T-helper 22 cell (primary cell): ENCODE results near the gene ME3.
"Not testable (repeated sequence)": the region's sequence is repeated elsewhere in the genome, so short reads cannot be mapped to it uniquely, and the experiment has no call there.

Source experiments
- DNase-seq: peaks from one replicate; pipeline ENCODE4 v3.0.0-alpha.2; 2020; ENCODE audit warnings: low read depth

ME3 gene

GRCh38 chr11:86587264-86588193 is 84.9 kb downstream of the ME3 start:
- no peak for DNase-seq

- no peak for DNase-seq
These were observed 86.1 kb downstream of the ME3 start for GRCh38 chr11:86586307-86586706.

DNA sequence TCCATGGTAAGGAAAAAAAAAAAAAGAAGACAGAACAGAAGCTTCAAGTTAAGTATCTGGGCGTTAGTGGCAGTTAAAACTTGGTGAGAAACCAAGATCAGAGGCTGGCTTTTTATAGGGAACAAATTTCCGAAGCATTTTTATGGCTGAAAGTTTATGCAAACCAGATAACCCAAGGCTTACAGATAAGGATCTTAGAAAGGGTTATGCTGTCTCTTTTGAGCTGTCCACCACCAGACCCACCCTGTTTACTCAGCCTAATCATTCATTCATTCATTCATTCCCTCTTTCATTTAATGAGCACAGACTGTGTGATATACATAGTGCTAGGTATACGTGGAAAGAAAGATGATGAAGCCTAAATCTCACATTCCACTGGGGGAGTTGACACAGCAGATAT is 89.5 kb downstream of the ME3 start:
- DNase-seq: no peak

GRCh38 chr11:86580535-86580934 is 91.9 kb downstream of the ME3 start:
- no peak for DNase-seq

- no peak for DNase-seq
These were observed 93.0 kb downstream of the ME3 start for GRCh38 chr11:86579406-86579731.

DNA sequence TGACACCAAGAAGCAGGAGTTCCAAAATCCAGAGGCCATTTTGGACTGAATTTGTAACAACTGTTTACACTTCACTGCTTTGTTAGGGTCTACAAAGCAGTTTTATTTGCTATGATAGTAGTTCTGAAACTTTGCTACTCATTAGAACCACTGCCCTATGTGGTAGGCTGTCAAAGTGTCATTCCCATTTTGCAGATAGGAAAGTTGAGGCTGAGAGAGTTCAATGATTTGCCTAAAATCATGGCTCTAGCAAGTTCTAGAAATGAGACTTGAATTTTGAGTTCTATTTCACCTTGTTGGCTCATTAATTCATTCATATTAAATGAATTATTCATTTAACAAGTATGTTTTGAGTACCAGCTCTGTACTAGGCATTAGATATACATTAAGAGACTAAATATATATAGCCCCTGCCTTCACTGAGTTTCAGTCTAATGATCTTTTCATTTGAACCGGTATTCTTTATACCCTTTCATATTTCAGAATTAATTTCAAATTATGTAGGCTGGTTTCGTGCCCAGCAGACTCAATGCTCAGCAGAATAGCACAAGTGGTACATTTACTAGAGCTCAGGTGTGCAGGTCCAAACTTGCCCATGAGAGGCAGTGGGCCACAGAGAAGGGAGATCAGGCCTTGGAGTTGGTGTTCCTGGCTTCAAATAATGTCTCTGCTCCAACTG is 93.5 kb downstream of the ME3 start:
- no peak for DNase-seq

GRCh38 chr11:86577644-86578636 is 94.5 kb downstream of the ME3 start:
- no peak for DNase-seq

- DNase-seq: no peak
These were observed 95.3 kb downstream of the ME3 start for GRCh38 chr11:86576946-86577624.

DNA sequence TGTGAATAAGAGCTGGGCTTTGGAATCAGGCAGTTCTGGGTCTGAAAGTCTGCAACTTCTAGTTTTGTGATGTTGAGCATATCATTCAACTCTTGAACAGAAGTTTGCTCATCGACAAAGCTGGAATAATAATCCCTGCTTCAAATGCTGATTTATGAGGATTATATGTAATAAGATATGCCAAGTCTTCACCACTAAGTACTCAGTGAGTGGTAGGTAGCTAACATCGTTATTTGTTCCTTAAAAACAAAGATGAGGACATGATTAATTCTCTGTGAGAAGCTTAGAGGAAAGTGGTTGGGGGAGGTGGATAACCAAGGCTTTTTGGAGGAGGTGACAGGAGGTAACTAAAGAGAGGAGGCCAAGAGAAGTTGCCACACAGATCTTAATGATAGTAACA is 96.5 kb downstream of the ME3 start:
- no peak for DNase-seq

DNA sequence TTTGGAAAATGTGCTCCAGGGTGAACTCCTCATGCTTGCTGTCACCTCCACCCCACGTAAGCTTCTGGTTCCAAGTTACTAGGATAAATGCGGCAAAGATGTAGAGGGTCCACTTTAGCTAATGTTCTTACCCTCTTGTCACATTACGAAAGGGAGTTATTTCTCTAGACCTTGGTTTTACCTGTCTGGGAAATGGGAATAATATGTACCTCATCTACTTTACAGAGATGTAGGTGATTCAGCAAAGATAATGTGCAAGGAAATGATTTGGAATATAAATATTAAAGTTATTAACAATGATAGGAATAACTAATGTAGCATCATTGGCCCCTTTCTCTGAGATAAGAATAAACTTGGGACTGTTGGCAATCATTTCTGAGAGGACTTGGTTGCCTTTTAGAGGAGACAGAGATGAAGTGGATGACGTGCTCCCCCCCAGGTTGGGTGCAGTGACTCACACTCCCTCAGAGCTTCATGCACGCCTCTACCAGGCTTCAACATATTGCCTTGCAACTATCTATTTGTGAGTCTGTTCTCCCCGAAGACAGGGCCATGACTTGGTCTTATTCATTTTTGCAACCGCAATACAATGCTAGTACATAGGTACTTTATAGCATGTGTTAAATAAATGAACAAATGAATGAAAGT is 97.1 kb downstream of the ME3 start:
- no peak for DNase-seq

- no peak for DNase-seq
These were observed 97.8 kb downstream of the ME3 start for GRCh38 chr11:86574493-86575207.

DNA sequence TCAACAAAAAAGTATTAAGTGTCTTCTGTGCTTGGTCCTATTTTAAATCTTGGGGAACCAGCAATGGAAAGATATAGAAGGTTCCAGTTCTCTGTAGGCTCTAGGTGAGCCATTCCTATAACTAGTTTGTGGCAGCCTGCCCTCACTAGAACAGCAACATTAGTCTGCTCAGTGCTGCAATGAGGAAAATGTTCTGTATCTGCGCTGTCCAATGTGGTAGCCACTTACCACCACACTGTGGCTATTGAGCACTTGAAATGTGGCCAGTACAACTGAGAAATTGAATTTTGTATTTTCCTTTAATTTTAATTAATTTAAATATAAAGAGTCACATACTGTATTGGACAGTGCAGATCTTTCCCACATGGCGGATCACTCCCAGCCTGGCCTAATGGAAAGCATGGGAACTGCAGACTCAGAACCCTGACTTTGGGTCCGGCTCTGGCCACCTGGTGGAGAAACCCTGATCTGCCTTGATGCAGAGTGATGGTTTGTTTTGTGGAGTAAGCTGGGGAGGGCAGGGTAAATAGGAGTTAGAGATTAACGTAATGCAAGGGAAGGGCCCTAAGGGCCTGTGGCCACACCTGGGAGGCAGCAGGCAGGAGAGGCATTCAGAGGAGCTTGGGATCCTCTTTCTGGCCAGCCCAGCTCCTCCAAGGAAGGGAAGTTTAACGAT is 101.0 kb downstream of the ME3 start:
- no peak for DNase-seq

- DNase-seq: no peak
These were observed 102.0 kb downstream of the ME3 start for GRCh38 chr11:86570451-86570850.

GRCh38 chr11:86570020-86570419 is 102.4 kb downstream of the ME3 start:
- DNase-seq: no peak

- DNase-seq: no peak
These were observed 103.3 kb downstream of the ME3 start for GRCh38 chr11:86569109-86569508.

DNA sequence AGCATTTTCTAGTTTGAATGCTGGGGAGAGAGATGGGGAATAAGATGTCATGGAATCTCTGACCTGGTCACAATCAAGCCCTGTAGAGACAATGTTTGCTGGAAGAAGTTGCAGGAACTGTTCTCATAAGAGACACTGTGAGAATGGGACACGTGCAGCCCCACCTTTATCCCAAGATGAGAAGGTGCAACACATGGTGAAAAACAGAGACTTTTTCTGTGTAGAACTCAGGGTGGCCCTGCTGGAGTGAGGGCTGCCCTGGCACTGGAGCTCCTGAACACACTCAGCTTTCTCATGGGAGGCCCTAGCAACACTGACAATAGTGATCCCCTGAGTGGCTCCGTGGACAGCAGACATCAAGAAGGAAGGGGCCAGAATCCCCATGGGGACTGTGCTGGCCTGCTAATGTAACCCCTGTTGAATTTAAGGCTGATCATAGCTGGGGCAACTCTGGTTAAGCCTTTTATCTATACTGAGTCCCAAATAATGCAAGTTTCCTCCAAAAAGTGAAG is 106.6 kb downstream of the ME3 start:
- no peak for DNase-seq

DNA sequence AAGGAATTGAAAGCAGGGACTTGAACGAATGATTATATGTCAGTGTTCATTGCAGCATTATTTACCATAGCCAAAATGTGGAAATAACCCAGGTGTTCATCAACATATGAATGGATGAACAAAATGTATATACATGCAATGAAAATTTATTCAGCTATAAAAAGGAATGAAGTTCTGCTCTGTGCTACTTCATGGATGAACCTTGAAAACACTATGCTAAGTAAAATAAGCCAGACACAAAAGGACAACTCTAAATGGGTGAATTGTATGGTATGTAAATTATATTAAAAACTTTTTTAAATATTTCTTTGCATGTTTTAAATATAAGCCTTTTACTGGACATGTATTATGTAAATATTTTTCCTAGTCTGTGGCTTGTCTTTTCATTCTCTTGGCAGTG is 107.0 kb downstream of the ME3 start:
- no peak for DNase-seq

- DNase-seq: not testable (repeated sequence)
These were observed 109.6 kb downstream of the ME3 start for GRCh38 chr11:86562842-86563241.

GRCh38 chr11:86559311-86559945 is 113.0 kb downstream of the ME3 start:
- no peak for DNase-seq
